H1 (cell line): Measurements from ENCODE around the gene ARHGEF6.

Experiments
- ATF2 ChIP-seq: IDR thresholded peaks from 2 replicates; pipeline ENCODE4 v1.6.1; 2012; ENCODE audit warnings: low read length, inconsistent platforms
- CREB1 ChIP-seq: IDR thresholded peaks from 2 replicates; pipeline ENCODE4 v1.6.1; 2012; ENCODE audit warnings: inconsistent platforms
- CTCF ChIP-seq, 3 experiments: IDR thresholded peaks; 1 replicate in 2 of 3; 2 replicates in 1 of 3; pipeline versions ENCODE4 v1.5.1 to v1.6.1; 2011; ENCODE audit warnings: low read length in 3 of 3, mild to moderate bottlenecking in 3 of 3, inconsistent platforms in 2 of 3, low read depth in 1 of 3, moderate library complexity in 1 of 3; ENCODE audit not compliant: insufficient read depth in 1 of 3; ENCODE audit errors: control extremely low read depth in 1 of 3
- EZH2 ChIP-seq: fragments of 200-600 bp; sonication (generic); IDR thresholded peaks from 2 replicates; pipeline ENCODE4 v1.7.1; 2012; ENCODE audit warnings: low read depth, mild to moderate bottlenecking, moderate library complexity, low read length, inconsistent platforms; ENCODE audit not compliant: severe bottlenecking
- KDM1A ChIP-seq: fragments of 200-600, 300-600 bp; sonication (generic); IDR thresholded peaks from 2 replicates; pipeline ENCODE4 v1.7.1; 2016; ENCODE audit warnings: mild to moderate bottlenecking, low read length, borderline replicate concordance
- MAFK ChIP-seq: IDR thresholded peaks from 2 replicates; pipeline ENCODE4 v1.6.1; 2012; ENCODE audit warnings: low read depth, mild to moderate bottlenecking, improper control_type of control experiment, low read length
- MAX ChIP-seq: IDR thresholded peaks from 2 replicates; pipeline ENCODE4 v1.6.1; 2012; ENCODE audit warnings: inconsistent platforms
- POLR2A ChIP-seq, 2 experiments: IDR thresholded peaks; 1 replicate in 1 of 2; 2 replicates in 1 of 2; pipeline ENCODE4 v1.6.1; 2011; ENCODE audit warnings: low read depth in 2 of 2, low read length in 2 of 2, mild to moderate bottlenecking in 2 of 2; ENCODE audit errors: control extremely low read depth in 1 of 2
- RAD21 ChIP-seq, 2 experiments: IDR thresholded peaks in 1 of 2; conservative IDR thresholded peaks in 1 of 2; 2 replicates each; pipeline ENCODE4 v1.6.1; 2011; ENCODE audit warnings: low read depth in 2 of 2, low read length in 2 of 2, improper control_type of control experiment in 1 of 2, inconsistent platforms in 1 of 2, mild to moderate bottlenecking in 1 of 2, moderate library complexity in 1 of 2
- SP1 ChIP-seq: IDR thresholded peaks from 2 replicates; pipeline ENCODE4 v1.6.1; 2011; ENCODE audit warnings: low read depth, low read length

GRCh38 chrX:136626891-136627290 is 153.8 kb downstream of the ARHGEF6 start:
- no peak for TF ChIP-seq RAD21 (IDR thresholded peaks at IDR 0.05 in 1 of 2, conservative IDR thresholded peaks at IDR 0.05 in 1 of 2; ENCODE audit: low read depth in 2 of 2, low read length in 2 of 2)
- TF ChIP-seq CTCF (IDR thresholded peaks at IDR 0.05; ENCODE audit: control extremely low read depth in 1 of 3, insufficient read depth in 1 of 3, low read depth in 1 of 3, low read length in 3 of 3), result no peak
- no peak for TF ChIP-seq CREB1
- no peak for TF ChIP-seq POLR2A (IDR thresholded peaks at IDR 0.05; ENCODE audit: control extremely low read depth in 1 of 2, low read depth in 2 of 2, low read length in 2 of 2)
- TF ChIP-seq MAFK, result no peak
- TF ChIP-seq SP1, result no peak
- TF ChIP-seq KDM1A, result no peak
- no peak for TF ChIP-seq ATF2
- no peak for TF ChIP-seq MAX
- no peak for TF ChIP-seq EZH2
